ENCODE data around the gene HEBP1. TPM values are rescaled to one million over a fixed set of nuclear protein-coding genes. Genes with fewer than 3 reads are reported as not detected.

Gene HEBP1
- total RNA-seq, 4 donors from 2014 or later = 40.6 to 70.6 (median 61.9) TPM

- Histone ChIP-seq H3K4me1 (peaks cover 0 to 11% (median 11%) of the 10 kb centered on the region in 4 donors), H3K36me3 (no peaks in the 10 kb centered on the region), H3K9me3 (no peaks in the 10 kb centered on the region), H3K4me3 (no peak overlapping the region), H3K27me3 (no peaks in the 10 kb centered on the region), H3K27ac (replicated peaks in 1 of 4) (no peak overlapping the region)
- WGBS = 82% methylated on average over 4 of the region's 4 CpGs
- peak; percentile 50 for DNase-seq (ENCODE audit: extremely low spot score)
- intact Hi-C loops (cut with DNase I) = no loop called here
- TF ChIP-seq EP300 (IDR thresholded peaks at IDR 0.05) (no peak), POLR2A (IDR thresholded peaks at IDR 0.05; ENCODE audit: low read depth) (no peak), POLR2AphosphoS5 (IDR thresholded peaks at IDR 0.05) (no peak)
- TF ChIP-seq, protein P1, sequence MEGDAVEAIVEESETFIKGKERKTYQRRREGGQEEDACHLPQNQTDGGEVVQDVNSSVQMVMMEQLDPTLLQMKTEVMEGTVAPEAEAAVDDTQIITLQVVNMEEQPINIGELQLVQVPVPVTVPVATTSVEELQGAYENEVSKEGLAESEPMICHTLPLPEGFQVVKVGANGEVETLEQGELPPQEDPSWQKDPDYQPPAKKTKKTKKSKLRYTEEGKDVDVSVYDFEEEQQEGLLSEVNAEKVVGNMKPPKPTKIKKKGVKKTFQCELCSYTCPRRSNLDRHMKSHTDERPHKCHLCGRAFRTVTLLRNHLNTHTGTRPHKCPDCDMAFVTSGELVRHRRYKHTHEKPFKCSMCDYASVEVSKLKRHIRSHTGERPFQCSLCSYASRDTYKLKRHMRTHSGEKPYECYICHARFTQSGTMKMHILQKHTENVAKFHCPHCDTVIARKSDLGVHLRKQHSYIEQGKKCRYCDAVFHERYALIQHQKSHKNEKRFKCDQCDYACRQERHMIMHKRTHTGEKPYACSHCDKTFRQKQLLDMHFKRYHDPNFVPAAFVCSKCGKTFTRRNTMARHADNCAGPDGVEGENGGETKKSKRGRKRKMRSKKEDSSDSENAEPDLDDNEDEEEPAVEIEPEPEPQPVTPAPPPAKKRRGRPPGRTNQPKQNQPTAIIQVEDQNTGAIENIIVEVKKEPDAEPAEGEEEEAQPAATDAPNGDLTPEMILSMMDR (IDR thresholded peaks at IDR 0.05) = no peak
Measured at GRCh38 chr12:12947902-12948301, 52.2 kb downstream of the HEBP1 start.

DNA sequence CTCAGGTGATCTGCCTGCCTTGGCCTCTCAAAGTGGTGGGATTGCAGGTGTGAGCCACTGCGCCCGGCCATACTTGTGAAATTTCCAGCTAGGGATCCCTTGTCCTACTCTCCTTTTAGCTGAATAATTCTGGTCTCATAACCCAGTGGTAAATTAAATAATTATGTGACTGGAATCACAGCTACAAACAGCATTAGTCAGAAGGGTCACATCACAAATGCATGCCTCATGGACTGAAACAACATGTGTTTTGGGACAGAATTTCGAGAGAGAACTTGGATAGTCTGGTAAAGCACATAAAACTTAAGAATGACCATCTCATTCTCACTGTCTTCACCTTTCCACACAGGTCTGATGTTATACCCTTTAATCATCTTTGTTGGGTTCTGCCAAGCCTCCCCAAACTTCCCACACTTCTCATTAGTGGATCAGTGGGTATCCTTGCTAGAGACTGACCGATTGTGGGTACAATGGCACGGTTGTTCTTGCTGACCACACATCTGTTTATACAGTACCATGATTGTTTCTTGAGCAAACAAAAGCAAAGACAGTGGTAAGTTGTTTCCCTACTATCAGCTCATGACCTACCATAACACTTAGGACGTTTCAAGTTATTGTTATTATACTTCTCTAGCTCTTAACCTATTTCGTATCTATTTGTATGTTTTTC lies 53.2 kb downstream of the HEBP1 start:
- WGBS = 88% methylated on average over 7 of the region's 7 CpGs
- Histone ChIP-seq H3K36me3 (no peaks in the 10 kb centered on the region), H3K27ac (replicated peaks in 1 of 4) (no peak overlapping the region), H3K4me1 (peaks cover 0 to 11% (median 11%) of the 10 kb centered on the region in 4 donors), H3K9me3 (no peaks in the 10 kb centered on the region), H3K4me3 (no peak overlapping the region), H3K27me3 (no peaks in the 10 kb centered on the region)
- TF ChIP-seq EP300 (IDR thresholded peaks at IDR 0.05) (no peak), POLR2AphosphoS5 (IDR thresholded peaks at IDR 0.05) (no peak)
- intact Hi-C loops (cut with DNase I) = no loop called here
- DNase-seq (ENCODE audit: extremely low spot score) = peak; percentile 60

DNA sequence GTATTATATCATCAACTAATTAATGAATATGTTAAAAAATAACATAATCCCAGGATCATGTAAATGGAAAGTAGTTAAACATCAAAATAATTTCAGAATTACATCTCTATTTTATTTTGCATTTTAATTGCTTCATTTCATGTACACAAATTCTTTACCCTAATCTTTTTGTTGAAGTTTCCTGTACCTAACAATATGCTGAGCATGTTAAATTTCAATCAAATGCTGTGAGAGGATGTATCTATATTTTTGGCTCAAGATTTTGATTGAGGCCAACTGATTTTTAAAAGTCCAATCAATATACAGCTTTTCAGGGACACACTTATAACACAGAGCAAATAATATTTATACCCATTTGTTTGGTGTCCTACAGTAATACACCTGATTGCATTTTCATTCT lies 54.5 kb downstream of the HEBP1 start:
- H3K4me1 ChIP-seq = peaks cover 0 to 11% (median 11%) of the 10 kb centered on the region in 4 donors
- no peak overlapping the region for H3K4me3 ChIP-seq
- TF ChIP-seq POLR2A (IDR thresholded peaks at IDR 0.05; ENCODE audit: low read depth) = no peak
- TF ChIP-seq, protein P1 (IDR thresholded peaks at IDR 0.05) = no peak
- no peak for TF ChIP-seq EP300 (IDR thresholded peaks at IDR 0.05)
- TF ChIP-seq POLR2AphosphoS5 (IDR thresholded peaks at IDR 0.05) = no peak
- intact Hi-C loops (cut with DNase I) = no loop called here
- H3K9me3 ChIP-seq = no peaks in the 10 kb centered on the region
- no peak overlapping the region for H3K27ac ChIP-seq (replicated peaks in 1 of 4)
- DNase-seq (ENCODE audit: extremely low spot score) = no peak
- no peaks in the 10 kb centered on the region for H3K36me3 ChIP-seq
- no peaks in the 10 kb centered on the region for H3K27me3 ChIP-seq

DNA sequence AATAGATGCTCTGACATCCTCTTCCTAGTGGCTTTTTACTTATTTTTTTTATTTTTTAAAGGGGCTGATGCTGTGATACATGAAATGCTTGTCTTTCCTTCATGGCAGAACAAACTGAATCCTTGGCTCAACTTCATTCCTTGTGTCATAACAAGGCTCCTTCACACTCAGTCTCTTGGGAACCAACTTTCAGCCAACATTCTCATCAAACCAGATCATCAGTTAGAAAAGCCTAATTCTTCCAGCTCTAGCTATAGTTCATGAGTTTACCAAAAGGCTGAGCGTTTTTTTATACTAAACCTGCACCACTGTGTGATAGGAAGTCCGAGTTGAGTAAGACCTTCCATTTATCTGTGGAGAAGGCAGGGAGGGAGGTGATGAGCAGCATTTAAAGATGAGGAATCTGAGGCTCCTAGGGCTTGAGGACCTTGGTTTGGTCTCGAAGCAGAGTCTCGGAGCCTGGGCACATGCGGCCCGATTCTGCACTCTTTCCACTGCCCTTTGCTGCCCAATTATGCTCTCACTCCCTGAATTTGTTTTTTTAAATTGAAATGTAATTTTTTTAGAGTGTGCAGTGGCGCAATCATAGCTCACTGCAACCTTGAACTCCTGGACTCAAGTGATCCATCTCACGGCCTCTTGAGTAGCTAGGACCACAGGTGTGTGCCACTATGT lies 56.3 kb downstream of the HEBP1 start:
- Histone ChIP-seq H3K4me1 (peaks cover 0 to 11% (median 11%) of the 10 kb centered on the region in 4 donors), H3K36me3 (no peaks in the 10 kb centered on the region), H3K4me3 (no peak overlapping the region), H3K9me3 (no peaks in the 10 kb centered on the region), H3K27ac (replicated peaks in 1 of 4) (peak overlapping the region in 3 of 4 donors; percentile 28 to 37 (median 34)), H3K27me3 (no peaks in the 10 kb centered on the region)
- WGBS = 69% methylated on average over 8 of the region's 8 CpGs
- TF ChIP-seq EP300 (IDR thresholded peaks at IDR 0.05) = no peak
- peak in 1 of 2 donors; percentile 23 for TF ChIP-seq POLR2AphosphoS5 (IDR thresholded peaks at IDR 0.05)
- intact Hi-C loops (cut with DNase I) = no loop called here
- DNase-seq (ENCODE audit: extremely low spot score) = peak; percentile 90

DNA sequence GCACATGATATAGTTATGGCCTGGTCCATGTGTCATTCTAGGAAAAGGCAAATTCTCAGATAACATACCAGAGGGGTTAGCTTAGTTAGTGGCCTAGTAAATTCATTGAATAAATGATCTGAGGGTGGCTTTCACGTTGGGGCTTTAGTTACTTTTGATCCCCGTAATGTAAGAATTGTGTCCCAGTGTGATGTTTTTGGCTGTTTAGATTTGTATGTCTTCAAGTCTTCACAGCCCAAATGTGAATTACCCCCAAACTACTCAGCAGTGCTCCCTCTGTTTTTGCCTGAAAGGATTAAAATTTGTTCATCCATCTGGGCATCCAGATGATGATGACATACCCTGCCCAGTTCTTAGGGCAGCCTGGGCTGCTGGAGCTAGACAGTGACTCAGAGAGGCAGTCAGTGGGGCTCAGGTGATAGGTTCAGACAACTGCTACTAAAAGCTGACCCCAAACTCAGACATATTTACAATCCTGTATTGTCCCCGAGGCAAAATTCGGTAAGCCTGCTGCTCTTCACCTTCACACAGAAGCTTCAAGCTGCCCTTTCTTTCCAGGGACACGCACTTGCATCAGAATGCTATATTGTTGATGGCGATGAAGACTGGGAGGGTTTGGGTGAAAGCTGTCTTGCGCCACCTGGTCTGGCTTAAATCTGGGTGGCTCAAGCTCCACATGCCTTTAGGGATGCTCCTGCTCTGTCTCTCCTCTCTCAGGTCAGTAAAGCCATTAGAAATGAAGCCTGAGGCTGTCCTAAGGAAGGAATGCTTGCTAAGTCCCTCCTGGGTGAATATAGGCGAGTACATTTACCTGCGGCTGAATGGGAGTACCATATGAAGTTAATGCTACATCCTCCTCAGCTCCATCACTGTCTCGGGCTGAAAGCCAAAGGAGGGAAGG lies 58.4 kb downstream of the HEBP1 start:
- H3K27me3 ChIP-seq = no peaks in the 10 kb centered on the region
- no peaks in the 10 kb centered on the region for H3K9me3 ChIP-seq
- H3K27ac ChIP-seq (replicated peaks in 1 of 4) = no peak overlapping the region
- H3K4me1 ChIP-seq = peaks cover 0 to 11% (median 11%) of the 10 kb centered on the region in 4 donors
- intact Hi-C loops (cut with DNase I) = no loop called here
- H3K36me3 ChIP-seq = no peaks in the 10 kb centered on the region
- TF ChIP-seq EP300 (IDR thresholded peaks at IDR 0.05) (no peak), POLR2A (IDR thresholded peaks at IDR 0.05; ENCODE audit: low read depth) (no peak)
- H3K4me3 ChIP-seq = no peak overlapping the region
- DNase-seq (ENCODE audit: extremely low spot score) = peak; percentile 82
- 91% methylated on average over 10 of the region's 10 CpGs for WGBS

GRCh38 chr12:12939888-12940287 lies 60.2 kb downstream of the HEBP1 start:
- no peak for DNase-seq (ENCODE audit: extremely low spot score)
- no peak overlapping the region for H3K4me3 ChIP-seq
- no peaks in the 10 kb centered on the region for H3K27me3 ChIP-seq
- H3K27ac ChIP-seq (replicated peaks in 1 of 4) = no peak overlapping the region
- no peak for TF ChIP-seq POLR2A (IDR thresholded peaks at IDR 0.05; ENCODE audit: low read depth)
- TF ChIP-seq POLR2AphosphoS5 (IDR thresholded peaks at IDR 0.05) = no peak
- TF ChIP-seq, protein P1 (IDR thresholded peaks at IDR 0.05) = no peak
- TF ChIP-seq EP300 (IDR thresholded peaks at IDR 0.05) = no peak
- no peaks in the 10 kb centered on the region for H3K9me3 ChIP-seq
- H3K4me1 ChIP-seq = peaks cover 0 to 16% (median 11%) of the 10 kb centered on the region in 4 donors
- intact Hi-C loops (cut with DNase I) = no loop called here
- WGBS = 75% methylated on average over 1 of the region's 1 CpG
- no peaks in the 10 kb centered on the region for H3K36me3 ChIP-seq

Measured in esophagus muscularis mucosa (tissue), 4 donors.